Measurements from ENCODE around the gene SLC4A11. TPM values are rescaled to one million over a fixed set of nuclear protein-coding genes. Genes with fewer than 3 reads are reported as not detected.

SLC4A11 gene
- total RNA-seq, 1 experiment from 2014 or later = 0.24 TPM

DNA sequence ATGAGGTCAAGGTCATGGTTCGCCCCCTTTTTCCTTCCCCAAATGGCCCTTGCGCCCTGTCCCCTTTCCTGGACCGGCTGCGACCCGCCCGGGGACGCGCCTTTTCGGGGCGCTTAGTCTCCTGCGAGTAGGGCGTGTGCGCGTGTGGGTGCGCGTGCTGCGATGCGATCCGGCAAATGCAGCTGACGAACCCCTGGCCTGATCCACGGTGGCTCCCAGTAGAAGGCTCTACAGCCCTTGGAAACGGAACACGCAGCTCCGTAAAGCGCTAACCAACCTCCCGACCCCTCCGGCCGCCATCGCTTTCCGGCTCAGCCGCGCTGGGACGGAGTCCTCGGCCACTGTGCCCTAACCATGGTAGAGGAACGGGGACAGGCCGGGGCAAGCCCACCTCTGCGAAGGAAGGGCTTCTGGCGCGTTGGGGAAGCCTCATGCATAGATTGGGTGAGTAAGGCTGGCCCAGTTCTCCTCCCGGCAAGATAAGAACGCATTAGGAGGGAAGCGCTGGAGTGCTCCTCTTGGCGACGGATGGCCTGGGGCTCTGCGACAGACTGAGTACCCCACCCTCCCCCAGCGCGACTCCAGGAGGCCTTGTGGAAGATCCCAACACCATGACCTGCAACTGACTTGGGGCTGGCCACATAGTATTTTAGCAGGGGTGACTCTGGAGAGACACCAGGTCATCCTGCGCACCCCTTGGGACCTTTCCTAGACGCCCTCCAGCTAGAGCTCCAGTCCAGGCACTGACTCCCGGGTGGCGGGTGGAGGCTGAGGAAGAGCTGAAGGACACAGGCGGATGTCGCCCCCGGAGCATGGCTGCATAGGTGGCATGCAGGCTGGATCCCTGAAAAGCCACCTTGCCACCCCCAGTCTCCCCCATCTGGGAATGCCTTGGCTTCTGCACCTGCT is 1.1 kb upstream of the SLC4A11 start:
- no peaks in the 10 kb centered on the region; the same call in 1 of the 2 replicates for H3K9me3 ChIP-seq (replicated peaks)
- peaks cover 20% of the 10 kb centered on the region for H3K4me1 ChIP-seq (replicated peaks)
- DNase-seq (ENCODE audit: low read depth in 1 of 2, low spot score in 2 of 2) = no peak
- H3K27ac ChIP-seq = no peak overlapping the region
- peak overlapping the region; percentile 47 for H3K4me3 ChIP-seq
- peaks cover 38% of the 10 kb centered on the region for H3K27me3 ChIP-seq (replicated peaks)
- H3K36me3 ChIP-seq = no peaks in the 10 kb centered on the region

GRCh38 chr20:3238616-3239025 is 369 bp downstream of the SLC4A11 start:
- DNase-seq (ENCODE audit: low read depth in 1 of 2, low spot score in 2 of 2) = no peak
- H3K36me3 ChIP-seq = no peaks in the 10 kb centered on the region
- H3K27ac ChIP-seq = no peak overlapping the region
- H3K27me3 ChIP-seq (replicated peaks) = peaks cover 38% of the 10 kb centered on the region
- peak overlapping the region; percentile 47 for H3K4me3 ChIP-seq
- peaks cover 20% of the 10 kb centered on the region for H3K4me1 ChIP-seq (replicated peaks)
- H3K9me3 ChIP-seq (replicated peaks) = no peaks in the 10 kb centered on the region; the same call in 1 of the 2 replicates

GRCh38 chr20:3237958-3238615 is 903 bp downstream of the SLC4A11 start:
- no peak for DNase-seq (ENCODE audit: low read depth in 1 of 2, low spot score in 2 of 2)
- Histone ChIP-seq H3K36me3 (no peaks in the 10 kb centered on the region), H3K27me3 (replicated peaks) (peaks cover 38% of the 10 kb centered on the region)

GRCh38 chr20:3237011-3237957 is 1.7 kb downstream of the SLC4A11 start:
- H3K4me1 ChIP-seq (replicated peaks) = peaks cover 20% of the 10 kb centered on the region
- no peaks in the 10 kb centered on the region; the same call in 1 of the 2 replicates for H3K9me3 ChIP-seq (replicated peaks)
- H3K27ac ChIP-seq = no peak overlapping the region
- H3K27me3 ChIP-seq (replicated peaks) = peaks cover 38% of the 10 kb centered on the region
- no peak for DNase-seq (ENCODE audit: low read depth in 1 of 2, low spot score in 2 of 2)
- no peak overlapping the region for H3K4me3 ChIP-seq
- no peaks in the 10 kb centered on the region for H3K36me3 ChIP-seq

More at GRCh38 chr20:3237958-3238615, 903 bp downstream of the SLC4A11 start:
- Histone ChIP-seq H3K4me1 (replicated peaks) (peaks cover 20% of the 10 kb centered on the region), H3K4me3 (peak overlapping the region; percentile 47), H3K27ac (no peak overlapping the region), H3K9me3 (replicated peaks) (no peaks in the 10 kb centered on the region; the same call in 1 of the 2 replicates)

- Histone ChIP-seq H3K27me3 (replicated peaks) (peaks cover 35% of the 10 kb centered on the region), H3K9me3 (replicated peaks) (no peaks in the 10 kb centered on the region; the same call in 1 of the 2 replicates), H3K4me1 (replicated peaks) (peaks cover 20% of the 10 kb centered on the region), H3K4me3 (no peak overlapping the region), H3K36me3 (no peaks in the 10 kb centered on the region), H3K27ac (no peak overlapping the region)
- no peak for DNase-seq (ENCODE audit: low read depth in 1 of 2, low spot score in 2 of 2)
Measured at GRCh38 chr20:3235666-3236324, 3.2 kb downstream of the SLC4A11 start.

GRCh38 chr20:3233991-3234498 is 4.9 kb downstream of the SLC4A11 start:
- H3K27ac ChIP-seq = no peak overlapping the region
- peaks cover 12% of the 10 kb centered on the region for H3K4me1 ChIP-seq (replicated peaks)
- no peaks in the 10 kb centered on the region; the same call in 1 of the 2 replicates for H3K9me3 ChIP-seq (replicated peaks)
- H3K4me3 ChIP-seq = no peak overlapping the region
- DNase-seq (ENCODE audit: low read depth in 1 of 2, low spot score in 2 of 2) = no peak
- peaks cover 24% of the 10 kb centered on the region for H3K27me3 ChIP-seq (replicated peaks)
- H3K36me3 ChIP-seq = no peaks in the 10 kb centered on the region

GRCh38 chr20:3233131-3233990 is 5.6 kb downstream of the SLC4A11 start:
- Histone ChIP-seq H3K9me3 (replicated peaks) (no peaks in the 10 kb centered on the region), H3K27ac (no peak overlapping the region), H3K4me1 (replicated peaks) (peaks cover 5% of the 10 kb centered on the region), H3K4me3 (no peak overlapping the region), H3K36me3 (no peaks in the 10 kb centered on the region), H3K27me3 (replicated peaks) (peaks cover 17% of the 10 kb centered on the region)
- no peak for DNase-seq (ENCODE audit: low read depth in 1 of 2, low spot score in 2 of 2)

DNA sequence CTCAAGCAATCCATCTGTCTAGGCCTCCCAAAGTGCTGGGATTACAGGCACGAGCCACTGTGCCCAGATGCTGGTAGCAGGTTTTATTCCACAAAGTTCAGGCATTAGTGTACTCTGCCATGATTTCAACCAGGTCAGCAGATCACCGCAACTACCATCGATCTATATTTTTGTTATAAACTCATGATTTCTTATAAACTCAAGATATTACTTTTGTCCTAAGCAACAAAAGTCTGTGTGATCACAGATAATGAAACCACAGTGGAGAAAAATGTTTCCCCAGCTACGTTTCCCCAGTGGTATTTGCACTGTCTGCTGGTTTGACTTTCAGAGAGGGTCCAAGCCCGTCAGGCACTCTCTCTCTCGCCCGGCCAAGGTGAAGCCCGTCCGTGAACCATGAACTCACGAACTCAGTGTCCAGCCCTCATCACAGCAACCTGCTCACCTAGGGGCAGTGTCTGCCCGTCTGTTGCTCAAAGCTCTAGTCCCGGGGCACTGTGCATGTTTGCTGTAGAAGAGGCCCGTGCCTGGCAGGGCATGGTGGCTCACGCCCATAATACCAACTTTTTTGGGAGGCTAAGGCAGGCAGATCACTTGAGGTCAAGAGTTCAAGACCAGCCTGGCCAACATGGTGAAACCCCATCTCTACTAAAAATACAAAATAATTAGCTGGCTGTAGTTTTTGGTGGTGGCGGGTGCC is 7.0 kb downstream of the SLC4A11 start:
- Histone ChIP-seq H3K9me3 (replicated peaks) (no peaks in the 10 kb centered on the region), H3K27me3 (replicated peaks) (peaks cover 4% of the 10 kb centered on the region; the same call in 1 of the 2 replicates), H3K4me3 (no peak overlapping the region), H3K27ac (no peak overlapping the region), H3K36me3 (no peaks in the 10 kb centered on the region), H3K4me1 (replicated peaks) (no peaks in the 10 kb centered on the region)
- no peak for DNase-seq (ENCODE audit: low read depth in 1 of 2, low spot score in 2 of 2)

GRCh38 chr20:3231116-3231515 is 7.9 kb downstream of the SLC4A11 start:
- no peaks in the 10 kb centered on the region for H3K27me3 ChIP-seq (replicated peaks)
- no peaks in the 10 kb centered on the region for H3K4me1 ChIP-seq (replicated peaks)
- H3K9me3 ChIP-seq (replicated peaks) = no peaks in the 10 kb centered on the region
- no peak overlapping the region for H3K27ac ChIP-seq
- H3K4me3 ChIP-seq = no peak overlapping the region
- no peaks in the 10 kb centered on the region for H3K36me3 ChIP-seq
- DNase-seq (ENCODE audit: low read depth in 1 of 2, low spot score in 2 of 2) = no peak

GRCh38 chr20:3229798-3230197 is 9.2 kb downstream of the SLC4A11 start:
- Histone ChIP-seq H3K9me3 (replicated peaks) (no peaks in the 10 kb centered on the region), H3K4me3 (no peak overlapping the region), H3K27me3 (replicated peaks) (no peaks in the 10 kb centered on the region), H3K4me1 (replicated peaks) (no peaks in the 10 kb centered on the region), H3K27ac (no peak overlapping the region), H3K36me3 (no peaks in the 10 kb centered on the region)
- DNase-seq (ENCODE audit: low read depth in 1 of 2, low spot score in 2 of 2) = no peak

GRCh38 chr20:3229158-3229557 is 9.8 kb downstream of the SLC4A11 start:
- peaks cover 2% of the 10 kb centered on the region; the same call in 1 of the 2 replicates for H3K36me3 ChIP-seq
- no peak overlapping the region for H3K27ac ChIP-seq
- no peak overlapping the region for H3K4me3 ChIP-seq
- no peaks in the 10 kb centered on the region for H3K27me3 ChIP-seq (replicated peaks)
- no peaks in the 10 kb centered on the region for H3K9me3 ChIP-seq (replicated peaks)
- H3K4me1 ChIP-seq (replicated peaks) = no peaks in the 10 kb centered on the region
- no peak for DNase-seq (ENCODE audit: low read depth in 1 of 2, low spot score in 2 of 2)

DNA sequence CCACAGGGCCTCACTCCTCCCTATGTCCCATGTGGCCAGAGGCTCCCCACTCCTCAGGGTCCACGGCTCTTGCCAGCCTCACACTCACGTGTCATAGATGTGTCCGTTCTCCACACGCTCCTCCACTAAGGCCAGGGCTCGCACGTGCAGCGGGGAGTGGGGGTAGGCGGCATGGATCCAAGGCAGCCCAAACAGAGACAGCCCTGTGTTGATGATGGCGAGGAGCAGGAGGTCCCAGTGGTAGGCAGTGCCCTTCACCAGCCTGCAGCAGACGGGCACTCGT is 10.3 kb downstream of the SLC4A11 start:
- no peak for DNase-seq (ENCODE audit: low read depth in 1 of 2, low spot score in 2 of 2)
- Histone ChIP-seq H3K4me3 (no peak overlapping the region), H3K27ac (no peak overlapping the region), H3K27me3 (replicated peaks) (no peaks in the 10 kb centered on the region), H3K36me3 (peaks cover 2% of the 10 kb centered on the region; the same call in 1 of the 2 replicates), H3K4me1 (replicated peaks) (no peaks in the 10 kb centered on the region), H3K9me3 (replicated peaks) (no peaks in the 10 kb centered on the region)
